GM12878 (cell line): ENCODE results near the gene ZNF366. TPM values are rescaled to one million over a fixed set of nuclear protein-coding genes. Genes with fewer than 3 reads are reported as not detected.

Experiments used
- ATAC-seq: fragments of 200-7000 bp; cut with Tn5 transposase; 3 replicates; pipeline ENCODE4 v1.9.1; 2020; ENCODE audit warnings: mild to moderate bottlenecking, moderate library complexity
- BruUV-seq: library from RNA; stranded (reverse); fragments of 400-500 nt; replicated peaks from 2 replicates; lab custom pipeline; 2021; lab: Mats Ljungman, UMichigan
- CTCF ChIA-PET: fragments of 300-600 bp; sonication (Branson Sonifier 250); formaldehyde crosslinking; extraction: SDS; loops from one replicate; lab custom pipeline; 2021; ENCODE audit warnings: inconsistent platforms; lab: Yijun Ruan, JAX
- POLR2A ChIA-PET: fragments of 350-600 bp; formaldehyde crosslinking; extraction: SDS; loops from one replicate; lab custom pipeline; 2021; ENCODE audit warnings: inconsistent platforms; lab: Charles Lee
- RAD21 ChIA-PET: fragments of 300-600 bp; sonication (Branson Sonifier 250); formaldehyde crosslinking; loops from one replicate; lab custom pipeline; 2023; ENCODE audit warnings: antibody characterized with exemption; ENCODE audit not compliant: unreplicated experiment; lab: Charles Lee
- SMC1A ChIA-PET: fragments of 300-600 bp; sonication (Branson Sonifier 250); formaldehyde crosslinking; loops from one replicate; lab custom pipeline; 2023; ENCODE audit not compliant: unreplicated experiment, uncharacterized antibody; lab: Charles Lee
- DNase-seq: peaks from one replicate; pipeline ENCODE4 v3.0.0-alpha.2; 2011; ENCODE audit warnings: low read depth, low spot score
- FAIRE-seq: peaks from 3 replicates; lab custom pipeline; 2011; peaks lifted over from hg19 to GRCh38; lab: Jason Lieb, UNC
- H2AFZ ChIP-seq: 2 replicates; pipeline ENCODE4 v1.6.0; 2011; ENCODE audit warnings: low read depth, low read length, control low read depth; ENCODE audit not compliant: control insufficient read depth
- H3K27ac ChIP-seq: 2 replicates; pipeline ENCODE4 v1.5.1; 2011; ENCODE audit warnings: control low read depth; ENCODE audit not compliant: control insufficient read depth, insufficient read depth
- H3K27me3 ChIP-seq, 2 experiments: replicated peaks in 1 of 2; 2 replicates each; pipeline versions ENCODE4 v1.6.0 to v1.6.1; 2011; ENCODE audit warnings: low read length in 1 of 2; ENCODE audit not compliant: control insufficient read depth in 2 of 2, insufficient read depth in 2 of 2
- H3K36me3 ChIP-seq, 2 experiments: 2 replicates each; pipeline ENCODE4 v1.5.1; 2011; ENCODE audit warnings: low read length in 1 of 2; ENCODE audit not compliant: control insufficient read depth in 2 of 2, insufficient read depth in 2 of 2
- H3K4me1 ChIP-seq: 2 replicates; pipeline ENCODE4 v1.6.1; 2011; ENCODE audit warnings: mild to moderate bottlenecking, low read length, moderate library complexity, mixed read lengths; ENCODE audit not compliant: control insufficient read depth, insufficient read depth
- H3K4me2 ChIP-seq: 2 replicates; pipeline ENCODE4 v1.6.0; 2011; ENCODE audit warnings: control low read depth; ENCODE audit not compliant: control insufficient read depth, insufficient read depth
- H3K4me3 ChIP-seq: fragments of 200-600 bp; sonication (generic); 2 replicates; pipeline ENCODE4 v1.5.1; 2016
- H3K79me2 ChIP-seq: 2 replicates; pipeline ENCODE4 v1.6.0; 2011; ENCODE audit warnings: low read length; ENCODE audit not compliant: control insufficient read depth, insufficient read depth
- H3K9ac ChIP-seq: 2 replicates; pipeline ENCODE4 v1.8.0; 2011; ENCODE audit warnings: low read length, control low read depth, mixed read lengths; ENCODE audit not compliant: control insufficient read depth, insufficient read depth
- H3K9me3 ChIP-seq: replicated peaks from 3 replicates; pipeline ENCODE4 v1.5.1; 2011; ENCODE audit warnings: mild to moderate bottlenecking, low read length; ENCODE audit not compliant: control insufficient read depth, insufficient read depth
- H4K20me1 ChIP-seq: 2 replicates; pipeline ENCODE4 v1.6.0; 2011; ENCODE audit not compliant: control insufficient read depth, insufficient read depth
- BMI1 ChIP-seq: fragments of 450-650 bp; IDR thresholded peaks from 2 replicates; pipeline ENCODE4 v1.6.1; 2016; ENCODE audit warnings: mild to moderate bottlenecking, moderate library complexity, borderline replicate concordance
- GABPA ChIP-seq: IDR thresholded peaks from 2 replicates; pipeline ENCODE4 v1.6.1; 2014; ENCODE audit warnings: antibody characterized with exemption, low read depth, mild to moderate bottlenecking, inconsistent platforms
- JUND ChIP-seq: IDR thresholded peaks from 2 replicates; pipeline ENCODE4 v1.6.1; 2012; ENCODE audit warnings: low read depth, mild to moderate bottlenecking, low read length, improper control_type of control experiment, moderate library complexity
- LARP7 ChIP-seq: fragments of 450-650 bp; IDR thresholded peaks from 2 replicates; pipeline ENCODE4 v1.6.1; 2017; ENCODE audit warnings: mild to moderate bottlenecking
- NFXL1 ChIP-seq: fragments of 450-650 bp; IDR thresholded peaks from 2 replicates; pipeline ENCODE4 v1.6.1; 2017; ENCODE audit warnings: antibody characterized with exemption, mild to moderate bottlenecking, borderline replicate concordance
- NKRF ChIP-seq: fragments of 450-650 bp; conservative IDR thresholded peaks from 2 replicates; pipeline ENCODE4 v1.6.1; 2017; ENCODE audit warnings: mild to moderate bottlenecking, moderate library complexity
- POLR2AphosphoS5 ChIP-seq: IDR thresholded peaks from 2 replicates; pipeline ENCODE4 v1.6.1; 2011; ENCODE audit warnings: mild to moderate bottlenecking, low read length, inconsistent platforms
- PRDM15 ChIP-seq: fragments of 450-650 bp; formaldehyde crosslinking; IDR thresholded peaks from 2 replicates; pipeline ENCODE4 v1.4.0; 2020; ENCODE audit warnings: mild to moderate bottlenecking, moderate library complexity
- RCOR1 ChIP-seq: conservative IDR thresholded peaks from 2 replicates; pipeline ENCODE4 v1.6.1; 2012; ENCODE audit warnings: low read depth, low read length, improper control_type of control experiment
- RELA ChIP-seq: fragments of 450-650 bp; IDR thresholded peaks from 2 replicates; pipeline ENCODE4 v1.8.0; 2014; ENCODE audit warnings: borderline replicate concordance; ENCODE audit not compliant: partially characterized antibody
- SIX5 ChIP-seq: IDR thresholded peaks from 2 replicates; pipeline ENCODE4 v1.6.1; 2011; ENCODE audit warnings: mild to moderate bottlenecking, low read depth, low read length, moderate library complexity; ENCODE audit not compliant: severe bottlenecking
- TARDBP ChIP-seq: IDR thresholded peaks from 2 replicates; pipeline ENCODE4 v1.6.1; 2016; ENCODE audit warnings: borderline replicate concordance
- YY1 ChIP-seq: IDR thresholded peaks from 2 replicates; pipeline ENCODE4 v1.6.1; 2011; ENCODE audit warnings: low read depth, mild to moderate bottlenecking, low read length
- ZNF217 ChIP-seq: fragments of 450-650 bp; IDR thresholded peaks from 2 replicates; pipeline ENCODE4 v1.6.1; 2017; ENCODE audit warnings: antibody characterized with exemption, mild to moderate bottlenecking
- ZSCAN29 ChIP-seq: fragments of 450-650 bp; IDR thresholded peaks from 2 replicates; pipeline ENCODE4 v1.6.1; 2017; ENCODE audit warnings: mild to moderate bottlenecking, moderate library complexity
- ZZZ3 ChIP-seq: IDR thresholded peaks from 2 replicates; pipeline ENCODE4 v1.6.1; 2011; ENCODE audit warnings: low read depth; ENCODE audit not compliant: control insufficient read depth, insufficient read length
- WGBS: methylation state at CpG from one replicate; pipeline ENCODE4 v1.1.6; 2016; ENCODE audit warnings: low lambda C conversion rate; ENCODE audit not compliant: insufficient replicate concordance, insufficient coverage; ENCODE audit errors: missing lambda C conversion rate; 5-methylcytosine and 5-hydroxymethylcytosine counted together
- in situ Hi-C: fragments of 300-500 bp; cut with MboI; formaldehyde crosslinking; loops from 9 replicates; pipeline ENCODE4 v1.14.3; 2018; ENCODE audit warnings: mixed read lengths
- intact Hi-C: fragments of 100-400 bp; cut with micrococcal nuclease; formaldehyde crosslinking; loops from one replicate; pipeline ENCODE4 v1.14.2; 2022; ENCODE audit not compliant: unreplicated experiment
- polyA plus RNA-seq, 11 experiments: library from polyadenylated mRNA; depleted of rRNA in 4 of 11; unstranded in 6 of 11; stranded (reverse) in 5 of 11; fragments of >200 nt; fragmentation: Nextera tagmentation in 4 of 11; fragmentation: Illumina TruSeq in 1 of 11; extraction: Ambion mirVana in 4 of 11; extraction: Trizol in 1 of 11; gene quantifications; 1 replicate in 1 of 11; 2 replicates in 10 of 11; pipeline versions ENCODE4 v1.2.1 to v1.2.3, GENCODE V29; 2011 to 2016; ENCODE audit warnings: inconsistent platforms in 2 of 11, missing spikeins in 2 of 11, low read depth in 1 of 11
- total RNA-seq, 4 experiments: library from RNA; depleted of rRNA in 3 of 4; stranded (reverse); fragments of >200 nt in 3 of 4; fragmentation: Illumina TruSeq in 1 of 4; extraction: Trizol in 1 of 4; gene quantifications; 2 replicates each; pipeline versions ENCODE4 v1.2.1 to v1.2.3, GENCODE V29; 2013 to 2021

The ZNF366 gene
- total and polyA plus RNA-seq, 10 of the 15 experiments (the other 5 are each of a cell fraction or from before 2014, with no cell fraction given): 0.01 to 0.18 (median 0.04) TPM; not detected in 6

GRCh38 chr5:72408603-72409002 is 98.6 kb downstream of the ZNF366 start:
- H3K79me2 ChIP-seq: no peaks in the 10 kb centered on the region
- ChIA-PET POLR2A (no interaction called here), RAD21 (interaction anchor here (1.4 to 2.5 kb wide), 2 partner anchors 32 to 115 kb away, joined by 7 read pairs; no protein-coding TSS in a partner anchor), SMC1A (interaction anchor here (0.6 to 1.6 kb wide), 6 partner anchors 13 to 115 kb away, joined by 3 to 4 read pairs (median 3); no protein-coding TSS in a partner anchor), CTCF (interaction anchor here (0.7 to 22.6 kb wide), 4 partner anchors 13 to 129 kb away, joined by 3 to 323 read pairs (median 4); no protein-coding TSS in a partner anchor)
- H3K4me1 ChIP-seq: peaks cover 8% of the 10 kb centered on the region; the same call in 1 of the 2 replicates
- ATAC-seq: no peak
- H3K9me3 ChIP-seq: peaks cover 3% of the 10 kb centered on the region; the same call in 2 of the 3 replicates
- no peak for DNase-seq
- no peak for FAIRE-seq
- TF ChIP-seq RELA (no peak), TARDBP (no peak), ZSCAN29 (no peak), PRDM15 (CRISPR knock-in tag) (no peak), NKRF (no peak), SIX5 (no peak), GABPA (no peak), ZZZ3 (no peak), YY1 (no peak), ZNF217 (no peak), POLR2AphosphoS5 (no peak), LARP7 (no peak), NFXL1 (no peak), RCOR1 (no peak), JUND (no peak), BMI1 (no peak)
- no peak overlapping the region for H3K4me2 ChIP-seq
- H3K27ac ChIP-seq: no peak overlapping the region
- no peaks in the 10 kb centered on the region for H3K27me3 ChIP-seq
- BruUV-seq: no TSS peak
- in situ Hi-C loops: no loop called here
- WGBS: 28% methylated on average over 4 of the region's 4 CpGs
- H2AFZ ChIP-seq: no peak overlapping the region
- no peaks in the 10 kb centered on the region for H3K36me3 ChIP-seq
- no peak overlapping the region for H3K9ac ChIP-seq
- H4K20me1 ChIP-seq: no peaks in the 10 kb centered on the region
- H3K4me3 ChIP-seq: no peak overlapping the region
- intact Hi-C loops: no loop called here
